Activated naive CD4-positive, alpha-beta T cell (primary cell): Measurements from ENCODE around the gene ZCCHC4.
"Not testable (repeated sequence)": the region's sequence is repeated elsewhere in the genome, so short reads cannot be mapped to it uniquely, and the experiment has no call there.

ENCODE experiments used
- DNase-seq, 4 experiments: peaks; one replicate each; lab custom pipeline; 2025; lab: John Stamatoyannopoulos, UW

Gene ZCCHC4

GRCh38 chr4:25321703-25322102, 9.1 kb downstream of the ZCCHC4 start:
- DNase-seq, result no peak

GRCh38 chr4:25328463-25328862, 15.9 kb downstream of the ZCCHC4 start:
- not testable (repeated sequence) for DNase-seq

GRCh38 chr4:25330335-25330734, 17.8 kb downstream of the ZCCHC4 start:
- no peak for DNase-seq

- no peak for DNase-seq
These were observed 18.6 kb downstream of the ZCCHC4 start for GRCh38 chr4:25330905-25331808.

GRCh38 chr4:25343671-25344070, 31.1 kb downstream of the ZCCHC4 start:
- no peak for DNase-seq

- no peak for DNase-seq
These were observed 33.2 kb downstream of the ZCCHC4 start for GRCh38 chr4:25345744-25346143.

- no peak for DNase-seq
These were observed 34.3 kb downstream of the ZCCHC4 start for GRCh38 chr4:25346913-25347312.

GRCh38 chr4:25347473-25347872, 34.9 kb downstream of the ZCCHC4 start:
- no peak for DNase-seq

- no peak for DNase-seq
These were observed 35.4 kb downstream of the ZCCHC4 start for GRCh38 chr4:25347971-25348370.

- DNase-seq, result no peak
These were observed 38.0 kb downstream of the ZCCHC4 start for GRCh38 chr4:25350561-25350960.

- no peak for DNase-seq
These were observed 39.3 kb downstream of the ZCCHC4 start for GRCh38 chr4:25351777-25352416.

- no peak for DNase-seq
These were observed 43.5 kb downstream of the ZCCHC4 start for GRCh38 chr4:25356068-25356467.

GRCh38 chr4:25358515-25359275, 46.1 kb downstream of the ZCCHC4 start:
- DNase-seq, result no peak

GRCh38 chr4:25361253-25361652, 48.7 kb downstream of the ZCCHC4 start:
- no peak for DNase-seq

- DNase-seq, result no peak
These were observed 54.5 kb downstream of the ZCCHC4 start for GRCh38 chr4:25367004-25367621.

- DNase-seq, result no peak
These were observed 55.3 kb downstream of the ZCCHC4 start for GRCh38 chr4:25367877-25368276.

- DNase-seq, result no peak
These were observed 55.7 kb downstream of the ZCCHC4 start for GRCh38 chr4:25368315-25368714.

- DNase-seq, result no peak
These were observed 57.7 kb downstream of the ZCCHC4 start for GRCh38 chr4:25370242-25370641.

- not testable (repeated sequence) for DNase-seq
These were observed 60.0 kb downstream of the ZCCHC4 start for GRCh38 chr4:25372549-25372948.

GRCh38 chr4:25376754-25377571, 64.4 kb downstream of the ZCCHC4 start, which contains the start of gene ANAPC4:
TSS of gene ANAPC4 (plus strand) at chr4:25377263. CDS start at chr4:25377428, 165 bp downstream.
- DNase-seq, result peak; percentile 84 to 99 (median 95)
